ENCODE results near the gene MYMX.

DNA sequence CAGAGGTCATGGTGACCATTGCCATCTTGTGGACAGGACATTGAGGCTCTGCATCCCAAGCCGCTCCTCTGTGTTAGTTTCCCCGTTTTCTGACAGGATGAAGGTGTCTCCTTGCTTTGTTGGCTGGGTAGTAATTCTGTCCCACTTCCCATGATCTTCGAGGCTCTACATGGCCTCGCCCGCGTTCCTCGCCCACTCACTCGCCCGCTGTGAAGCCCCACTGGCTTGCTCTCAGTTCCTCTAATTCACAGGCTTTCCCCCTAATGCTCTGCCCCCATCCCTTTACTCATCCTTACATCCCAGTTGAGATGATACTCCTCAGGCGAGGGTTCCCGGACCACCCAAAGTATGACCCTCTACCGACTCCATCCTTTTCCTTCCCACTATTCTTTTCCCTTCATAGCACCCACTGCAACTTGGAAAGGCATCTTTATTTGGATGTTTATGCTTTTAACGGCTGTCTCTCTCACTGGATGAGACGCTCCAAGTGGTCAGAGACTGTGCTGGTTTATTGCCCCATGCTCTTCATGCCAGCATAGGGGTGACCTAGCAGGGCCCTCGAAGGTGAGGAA, 41.1 kb downstream of the MYMX start:
- TF ChIP-seq, protein P1, sequence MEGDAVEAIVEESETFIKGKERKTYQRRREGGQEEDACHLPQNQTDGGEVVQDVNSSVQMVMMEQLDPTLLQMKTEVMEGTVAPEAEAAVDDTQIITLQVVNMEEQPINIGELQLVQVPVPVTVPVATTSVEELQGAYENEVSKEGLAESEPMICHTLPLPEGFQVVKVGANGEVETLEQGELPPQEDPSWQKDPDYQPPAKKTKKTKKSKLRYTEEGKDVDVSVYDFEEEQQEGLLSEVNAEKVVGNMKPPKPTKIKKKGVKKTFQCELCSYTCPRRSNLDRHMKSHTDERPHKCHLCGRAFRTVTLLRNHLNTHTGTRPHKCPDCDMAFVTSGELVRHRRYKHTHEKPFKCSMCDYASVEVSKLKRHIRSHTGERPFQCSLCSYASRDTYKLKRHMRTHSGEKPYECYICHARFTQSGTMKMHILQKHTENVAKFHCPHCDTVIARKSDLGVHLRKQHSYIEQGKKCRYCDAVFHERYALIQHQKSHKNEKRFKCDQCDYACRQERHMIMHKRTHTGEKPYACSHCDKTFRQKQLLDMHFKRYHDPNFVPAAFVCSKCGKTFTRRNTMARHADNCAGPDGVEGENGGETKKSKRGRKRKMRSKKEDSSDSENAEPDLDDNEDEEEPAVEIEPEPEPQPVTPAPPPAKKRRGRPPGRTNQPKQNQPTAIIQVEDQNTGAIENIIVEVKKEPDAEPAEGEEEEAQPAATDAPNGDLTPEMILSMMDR (IDR thresholded peaks at IDR 0.05) = no peak
- no peak for TF ChIP-seq POLR2A (IDR thresholded peaks at IDR 0.05)
